Measurements from ENCODE around the gene KIF26B. TPM values are rescaled to one million over a fixed set of nuclear protein-coding genes. Genes with fewer than 3 reads are reported as not detected.

The KIF26B gene
- total RNA-seq, 1 donor from 2014 or later, result 0.13 TPM

- no peaks in the 10 kb centered on the region for H3K27me3 Mint-ChIP-seq (ENCODE audit: insufficient read depth)
- no peaks in the 10 kb centered on the region for H3K4me1 Mint-ChIP-seq (ENCODE audit: low read depth)
- H3K36me3 Mint-ChIP-seq (ENCODE audit: low read depth), result no peaks in the 10 kb centered on the region
- no peak overlapping the region for H3K4me3 Mint-ChIP-seq
- no peak overlapping the region for H3K27ac Mint-ChIP-seq
- DNase-seq (ENCODE audit: low spot score), result no peak
- intact Hi-C loops (cut with micrococcal nuclease), result no loop called here
- no peaks in the 10 kb centered on the region for H3K9me3 Mint-ChIP-seq
Measured at GRCh38 chr1:245363461-245364200, 208.8 kb downstream of the KIF26B start.

GRCh38 chr1:245365095-245366020 lies 210.6 kb downstream of the KIF26B start:
- DNase-seq (ENCODE audit: low spot score), result no peak
- Mint-ChIP-seq H3K9me3 (no peaks in the 10 kb centered on the region), H3K27me3 (ENCODE audit: insufficient read depth) (no peaks in the 10 kb centered on the region), H3K4me3 (no peak overlapping the region), H3K4me1 (ENCODE audit: low read depth) (no peaks in the 10 kb centered on the region), H3K27ac (no peak overlapping the region), H3K36me3 (ENCODE audit: low read depth) (no peaks in the 10 kb centered on the region)
- intact Hi-C loops (cut with micrococcal nuclease), result no loop called here

- Mint-ChIP-seq H3K4me1 (ENCODE audit: low read depth) (no peaks in the 10 kb centered on the region), H3K27ac (no peak overlapping the region), H3K9me3 (no peaks in the 10 kb centered on the region), H3K4me3 (no peak overlapping the region), H3K27me3 (ENCODE audit: insufficient read depth) (peaks cover 2% of the 10 kb centered on the region), H3K36me3 (ENCODE audit: low read depth) (no peaks in the 10 kb centered on the region)
- intact Hi-C loops (cut with micrococcal nuclease), result no loop called here
- DNase-seq (ENCODE audit: low spot score), result no peak
Measured at GRCh38 chr1:245366886-245367285, 212.1 kb downstream of the KIF26B start.

GRCh38 chr1:245370175-245370825 lies 215.5 kb downstream of the KIF26B start:
- Mint-ChIP-seq H3K4me3 (no peak overlapping the region), H3K9me3 (no peaks in the 10 kb centered on the region), H3K27ac (no peak overlapping the region), H3K36me3 (ENCODE audit: low read depth) (no peaks in the 10 kb centered on the region), H3K27me3 (ENCODE audit: insufficient read depth) (peaks cover 2% of the 10 kb centered on the region), H3K4me1 (ENCODE audit: low read depth) (no peaks in the 10 kb centered on the region)
- intact Hi-C loops (cut with micrococcal nuclease), result no loop called here
- no peak for DNase-seq (ENCODE audit: low spot score)

- H3K27me3 Mint-ChIP-seq (ENCODE audit: insufficient read depth), result peaks cover 2% of the 10 kb centered on the region
- intact Hi-C loops (cut with micrococcal nuclease), result no loop called here
- no peaks in the 10 kb centered on the region for H3K9me3 Mint-ChIP-seq
- H3K36me3 Mint-ChIP-seq (ENCODE audit: low read depth), result no peaks in the 10 kb centered on the region
- no peak for DNase-seq (ENCODE audit: low spot score)
- no peaks in the 10 kb centered on the region for H3K4me1 Mint-ChIP-seq (ENCODE audit: low read depth)
- no peak overlapping the region for H3K4me3 Mint-ChIP-seq
- no peak overlapping the region for H3K27ac Mint-ChIP-seq
Measured at GRCh38 chr1:245370905-245371581, 216.3 kb downstream of the KIF26B start.

- Mint-ChIP-seq H3K27me3 (ENCODE audit: insufficient read depth) (peaks cover 2% of the 10 kb centered on the region), H3K4me3 (no peak overlapping the region), H3K4me1 (ENCODE audit: low read depth) (peaks cover 10% of the 10 kb centered on the region), H3K36me3 (ENCODE audit: low read depth) (no peaks in the 10 kb centered on the region), H3K27ac (no peak overlapping the region), H3K9me3 (no peaks in the 10 kb centered on the region)
- no peak for DNase-seq (ENCODE audit: low spot score)
- intact Hi-C loops (cut with micrococcal nuclease), result no loop called here
Measured at GRCh38 chr1:245373131-245373530, 218.3 kb downstream of the KIF26B start.

- DNase-seq (ENCODE audit: low spot score), result no peak
- H3K4me1 Mint-ChIP-seq (ENCODE audit: low read depth), result peaks cover 20% of the 10 kb centered on the region
Measured at GRCh38 chr1:245375789-245376460, 221.1 kb downstream of the KIF26B start.

GRCh38 chr1:245377854-245378253 lies 223.1 kb downstream of the KIF26B start:
- no peak for DNase-seq (ENCODE audit: low spot score)
- no peaks in the 10 kb centered on the region for H3K9me3 Mint-ChIP-seq
- no peaks in the 10 kb centered on the region for H3K36me3 Mint-ChIP-seq (ENCODE audit: low read depth)
- intact Hi-C loops (cut with micrococcal nuclease), result no loop called here
- no peak overlapping the region for H3K27ac Mint-ChIP-seq
- peaks cover 20% of the 10 kb centered on the region for H3K4me1 Mint-ChIP-seq (ENCODE audit: low read depth)
- H3K4me3 Mint-ChIP-seq, result no peak overlapping the region
- no peaks in the 10 kb centered on the region for H3K27me3 Mint-ChIP-seq (ENCODE audit: insufficient read depth)

More at GRCh38 chr1:245375789-245376460, 221.1 kb downstream of the KIF26B start:
- H3K9me3 Mint-ChIP-seq, result no peaks in the 10 kb centered on the region
- no peak overlapping the region for H3K4me3 Mint-ChIP-seq
- peaks cover 2% of the 10 kb centered on the region for H3K27me3 Mint-ChIP-seq (ENCODE audit: insufficient read depth)
- intact Hi-C loops (cut with micrococcal nuclease), result no loop called here
- no peak overlapping the region for H3K27ac Mint-ChIP-seq
- no peaks in the 10 kb centered on the region for H3K36me3 Mint-ChIP-seq (ENCODE audit: low read depth)

GRCh38 chr1:245378311-245378722 lies 223.5 kb downstream of the KIF26B start:
- Mint-ChIP-seq H3K4me3 (no peak overlapping the region), H3K27me3 (ENCODE audit: insufficient read depth) (no peaks in the 10 kb centered on the region), H3K27ac (no peak overlapping the region), H3K4me1 (ENCODE audit: low read depth) (peaks cover 20% of the 10 kb centered on the region), H3K36me3 (ENCODE audit: low read depth) (no peaks in the 10 kb centered on the region), H3K9me3 (no peaks in the 10 kb centered on the region)
- intact Hi-C loops (cut with micrococcal nuclease), result no loop called here
- DNase-seq (ENCODE audit: low spot score), result no peak

- no peak overlapping the region for H3K4me3 Mint-ChIP-seq
- DNase-seq (ENCODE audit: low spot score), result no peak
- intact Hi-C loops (cut with micrococcal nuclease), result no loop called here
- peaks cover 20% of the 10 kb centered on the region for H3K4me1 Mint-ChIP-seq (ENCODE audit: low read depth)
- H3K27me3 Mint-ChIP-seq (ENCODE audit: insufficient read depth), result no peaks in the 10 kb centered on the region
- H3K27ac Mint-ChIP-seq, result no peak overlapping the region
- H3K9me3 Mint-ChIP-seq, result no peaks in the 10 kb centered on the region
- no peaks in the 10 kb centered on the region for H3K36me3 Mint-ChIP-seq (ENCODE audit: low read depth)
Measured at GRCh38 chr1:245378745-245379144, 224.0 kb downstream of the KIF26B start.

GRCh38 chr1:245380790-245381535 lies 226.2 kb downstream of the KIF26B start:
- Mint-ChIP-seq H3K27me3 (ENCODE audit: insufficient read depth) (peaks cover 5% of the 10 kb centered on the region), H3K27ac (no peak overlapping the region), H3K4me1 (ENCODE audit: low read depth) (peaks cover 20% of the 10 kb centered on the region), H3K36me3 (ENCODE audit: low read depth) (no peaks in the 10 kb centered on the region), H3K9me3 (no peaks in the 10 kb centered on the region), H3K4me3 (no peak overlapping the region)
- intact Hi-C loops (cut with micrococcal nuclease), result loop anchor here (5.0 kb wide), 1 partner anchor 229 kb away; the partner anchor contains the start of gene KIF26B
- DNase-seq (ENCODE audit: low spot score), result no peak
